DOHH2 (cell line): ENCODE data around the gene MYH7.

Experiments used
- H3F3A ChIP-seq: fragments of 200-600 bp; sonication (generic), shearing (Covaris generic); 2 replicates; pipeline ENCODE4 v1.6.0; 2016; ENCODE audit warnings: antibody characterized with exemption, mild to moderate bottlenecking; ENCODE audit not compliant: control insufficient read depth, insufficient read depth
- H3K27ac ChIP-seq: fragments of 200-600 bp; sonication (generic); 2 replicates; pipeline ENCODE4 v1.5.1; 2014; ENCODE audit warnings: low read depth, mild to moderate bottlenecking, low read length, moderate library complexity
- H3K27me3 ChIP-seq: fragments of 200-600 bp; sonication (generic); 2 replicates; pipeline ENCODE4 v1.6.1; 2014; ENCODE audit warnings: mild to moderate bottlenecking, low read length, mixed read lengths; ENCODE audit not compliant: control insufficient read depth
- H3K36me3 ChIP-seq: fragments of 200-600 bp; sonication (generic); 2 replicates; pipeline ENCODE4 v1.6.1; 2014; ENCODE audit warnings: mild to moderate bottlenecking, low read length, moderate library complexity, mixed read lengths; ENCODE audit not compliant: control insufficient read depth
- H3K4me1 ChIP-seq: fragments of 200-600 bp; sonication (generic); 2 replicates; pipeline ENCODE4 v1.6.1; 2014; ENCODE audit warnings: mild to moderate bottlenecking, low read length, mixed read lengths; ENCODE audit not compliant: control insufficient read depth
- H3K4me2 ChIP-seq: fragments of 200-600 bp; sonication (generic); 2 replicates; pipeline ENCODE4 v1.6.0; 2014; ENCODE audit warnings: mild to moderate bottlenecking, low read length, moderate library complexity
- H3K4me3 ChIP-seq: fragments of 200-600 bp; sonication (generic); 2 replicates; pipeline ENCODE4 v1.5.1; 2014; ENCODE audit warnings: mild to moderate bottlenecking, low read length, mixed read lengths
- H3K79me2 ChIP-seq: fragments of 200-600 bp; sonication (generic); 2 replicates; pipeline ENCODE4 v1.6.1; 2014; ENCODE audit warnings: mild to moderate bottlenecking, low read length, mixed read lengths; ENCODE audit not compliant: control insufficient read depth
- H3K9me2 ChIP-seq: fragments of 200-600 bp; sonication (generic); replicated peaks from 2 replicates; pipeline ENCODE4 v1.6.1; 2014; ENCODE audit warnings: mild to moderate bottlenecking, low read length, mixed read lengths; ENCODE audit not compliant: control insufficient read depth
- H3K9me3 ChIP-seq: fragments of 200-600 bp; sonication (generic); 2 replicates; pipeline ENCODE4 v1.6.1; 2014; ENCODE audit warnings: antibody characterized with exemption, low read length, mixed read lengths; ENCODE audit not compliant: control insufficient read depth, insufficient read depth
- H4K20me1 ChIP-seq: fragments of 200-600 bp; sonication (generic); 2 replicates; pipeline ENCODE4 v1.6.0; 2014; ENCODE audit warnings: low read depth, mild to moderate bottlenecking, antibody characterized with exemption, low read length, moderate library complexity; ENCODE audit not compliant: control insufficient read depth, insufficient read depth
- CTCF ChIP-seq: fragments of 200-600 bp; sonication (generic); IDR thresholded peaks from one replicate; pipeline ENCODE4 v1.5.1; 2014; ENCODE audit warnings: antibody characterized with exemption, mild to moderate bottlenecking, low read depth, low read length; ENCODE audit not compliant: poor library complexity, severe bottlenecking
- EZH2phosphoT487 ChIP-seq: fragments of 200-600 bp; sonication (generic); IDR thresholded peaks from 2 replicates; pipeline ENCODE4 v1.6.1; 2017; ENCODE audit warnings: borderline replicate concordance, mild to moderate bottlenecking, antibody characterized with exemption, low read length, moderate library complexity, mixed read lengths

Gene MYH7

GRCh38 chr14:23409966-23410635, 25.4 kb downstream of the MYH7 start:
- H3F3A ChIP-seq, result no peaks in the 10 kb centered on the region
- no peaks in the 10 kb centered on the region for H4K20me1 ChIP-seq
- no peaks in the 10 kb centered on the region for H3K27me3 ChIP-seq
- no peak overlapping the region for H3K4me2 ChIP-seq
- TF ChIP-seq CTCF (no peak), EZH2phosphoT487 (no peak)
- no peaks in the 10 kb centered on the region for H3K4me1 ChIP-seq
- H3K9me2 ChIP-seq, result no peaks in the 10 kb centered on the region
- H3K9me3 ChIP-seq, result no peaks in the 10 kb centered on the region
- no peak overlapping the region for H3K27ac ChIP-seq
- no peaks in the 10 kb centered on the region for H3K79me2 ChIP-seq
- no peaks in the 10 kb centered on the region for H3K36me3 ChIP-seq
- no peak overlapping the region for H3K4me3 ChIP-seq

- TF ChIP-seq CTCF (no peak), EZH2phosphoT487 (no peak)
- H3K4me2 ChIP-seq, result no peak overlapping the region
- H3K9me2 ChIP-seq, result no peaks in the 10 kb centered on the region
- no peaks in the 10 kb centered on the region for H4K20me1 ChIP-seq
- H3K4me3 ChIP-seq, result no peak overlapping the region
- no peaks in the 10 kb centered on the region for H3K4me1 ChIP-seq
- no peaks in the 10 kb centered on the region for H3K36me3 ChIP-seq
- H3F3A ChIP-seq, result no peaks in the 10 kb centered on the region
- no peaks in the 10 kb centered on the region for H3K79me2 ChIP-seq
- H3K27ac ChIP-seq, result no peak overlapping the region
- no peaks in the 10 kb centered on the region for H3K9me3 ChIP-seq
- H3K27me3 ChIP-seq, result no peaks in the 10 kb centered on the region
Measured at GRCh38 chr14:23409475-23409874, 26.0 kb downstream of the MYH7 start.

- Histone ChIP-seq H3K9me2 (no peaks in the 10 kb centered on the region), H3K4me1 (no peaks in the 10 kb centered on the region), H3F3A (no peaks in the 10 kb centered on the region), H3K27ac (no peak overlapping the region), H3K79me2 (no peaks in the 10 kb centered on the region), H4K20me1 (no peaks in the 10 kb centered on the region), H3K36me3 (no peaks in the 10 kb centered on the region), H3K4me3 (no peak overlapping the region), H3K4me2 (no peak overlapping the region), H3K9me3 (no peaks in the 10 kb centered on the region), H3K27me3 (no peaks in the 10 kb centered on the region)
- TF ChIP-seq EZH2phosphoT487 (no peak), CTCF (no peak)
Measured at GRCh38 chr14:23408307-23408630, 27.2 kb downstream of the MYH7 start.
